GM23248 (cell line): ENCODE data around the gene NCOA4. TPM values are rescaled to one million over a fixed set of nuclear protein-coding genes. Genes with fewer than 3 reads are reported as not detected.

Source experiments
- DNase-seq: peaks from one replicate; pipeline ENCODE4 v3.0.0-alpha.2; 2015
- H2AFZ ChIP-seq: fragments of 200-600 bp; sonication (generic); 2 replicates; pipeline ENCODE4 v1.6.1; 2016; ENCODE audit warnings: antibody characterized with exemption
- H3F3A ChIP-seq: fragments of 200-600 bp; sonication (generic); 2 replicates; pipeline ENCODE4 v1.6.1; 2016; ENCODE audit warnings: mild to moderate bottlenecking, antibody characterized with exemption, mixed run types; ENCODE audit not compliant: insufficient read depth
- H3K27ac ChIP-seq: fragments of 200-600 bp; sonication (generic); 2 replicates; pipeline ENCODE4 v1.5.1; 2016; ENCODE audit warnings: mild to moderate bottlenecking
- H3K27me3 ChIP-seq: fragments of 200-600 bp; sonication (generic); replicated peaks from 2 replicates; pipeline ENCODE4 v1.6.1; 2016; ENCODE audit warnings: mild to moderate bottlenecking; ENCODE audit not compliant: insufficient read depth
- H3K36me3 ChIP-seq: fragments of 200-600 bp; sonication (generic); 2 replicates; pipeline ENCODE4 v1.6.1; 2016; ENCODE audit warnings: low read depth, mild to moderate bottlenecking
- H3K4me1 ChIP-seq: fragments of 200-600 bp; sonication (generic); 2 replicates; pipeline ENCODE4 v1.6.1; 2016; ENCODE audit warnings: mild to moderate bottlenecking; ENCODE audit not compliant: insufficient read depth
- H3K4me2 ChIP-seq: fragments of 200-600 bp; sonication (generic); one replicate; pipeline ENCODE4 v1.6.1; 2016; ENCODE audit warnings: mild to moderate bottlenecking; ENCODE audit not compliant: unreplicated experiment
- H3K4me3 ChIP-seq: fragments of 200-600 bp; sonication (generic); 2 replicates; pipeline ENCODE4 v1.5.1; 2016; ENCODE audit warnings: mild to moderate bottlenecking
- H3K79me2 ChIP-seq: fragments of 200-600 bp; sonication (generic); 2 replicates; pipeline ENCODE4 v1.6.1; 2016; ENCODE audit warnings: mild to moderate bottlenecking; ENCODE audit not compliant: insufficient read depth
- H3K9ac ChIP-seq: fragments of 200-600 bp; sonication (generic); 2 replicates; pipeline ENCODE4 v1.6.1; 2016; ENCODE audit warnings: mild to moderate bottlenecking
- H3K9me2 ChIP-seq: fragments of 200-600 bp; sonication (generic); 2 replicates; pipeline ENCODE4 v1.6.1; 2016; ENCODE audit warnings: mixed run types, mild to moderate bottlenecking, moderate library complexity; ENCODE audit not compliant: insufficient read depth
- H3K9me3 ChIP-seq: fragments of 200-600 bp; sonication (generic); one replicate; pipeline ENCODE4 v1.6.1; 2017; ENCODE audit warnings: low read depth
- H4K20me1 ChIP-seq: fragments of 200-600 bp; sonication (generic); 2 replicates; pipeline ENCODE4 v1.6.0; 2016; ENCODE audit not compliant: insufficient read depth
- EZH2 ChIP-seq: fragments of 200-600 bp; sonication (generic); IDR thresholded peaks from 2 replicates; pipeline ENCODE4 v1.6.1; 2018; ENCODE audit warnings: antibody characterized with exemption, mild to moderate bottlenecking; ENCODE audit not compliant: insufficient read depth, poor library complexity, severe bottlenecking
- EZH2phosphoT487 ChIP-seq: fragments of 200-600 bp; sonication (generic); IDR thresholded peaks from 2 replicates; pipeline ENCODE4 v1.6.1; 2018; ENCODE audit warnings: antibody characterized with exemption, moderate library complexity, mild to moderate bottlenecking, low read depth; ENCODE audit not compliant: insufficient read depth
- WGBS, 2 experiments: methylation state at CpG; one replicate each; pipeline ENCODE4 v1.1.6; 2015 to 2017; ENCODE audit warnings: low lambda C conversion rate in 2 of 2, low coverage in 1 of 2; ENCODE audit errors: missing lambda C conversion rate in 2 of 2; 5-methylcytosine and 5-hydroxymethylcytosine counted together
- in situ Hi-C: fragments of 300-500 bp; cut with MboI; formaldehyde crosslinking; loops from 2 replicates; pipeline ENCODE4 v1.15.0; 2020
- polyA plus RNA-seq: library from polyadenylated mRNA; unstranded; fragments of >200 nt; fragmentation: Nextera tagmentation; extraction: Ambion mirVana; gene quantifications from 2 replicates; pipeline ENCODE4 v1.2.1, GENCODE V29; 2016
- total RNA-seq: library from RNA; depleted of rRNA; stranded (reverse); fragments of >200 nt; shearing (Covaris generic); gene quantifications from 2 replicates; pipeline ENCODE4 v1.2.3, GENCODE V29; 2014

The NCOA4 gene
- total and polyA plus RNA-seq, 2 experiments from 2014 or later, result 112 to 164 TPM

GRCh38 chr10:46037107-46037825 lies 6.8 kb upstream of the NCOA4 start:
- in situ Hi-C loops, result no loop called here
- TF ChIP-seq EZH2phosphoT487, result no peak
- TF ChIP-seq EZH2, result no peak

GRCh38 chr10:46035923-46036849 lies 5.8 kb upstream of the NCOA4 start:
- H2AFZ ChIP-seq, result no peak overlapping the region
- no peak overlapping the region for H3K27ac ChIP-seq
- DNase-seq, result no peak
- no peaks in the 10 kb centered on the region for H3K9me2 ChIP-seq
- H3K4me3 ChIP-seq, result no peak overlapping the region
- in situ Hi-C loops, result no loop called here
- H3K4me2 ChIP-seq, result no peak overlapping the region
- no peaks in the 10 kb centered on the region for H3K36me3 ChIP-seq
- no peaks in the 10 kb centered on the region for H3K9me3 ChIP-seq
- H4K20me1 ChIP-seq, result no peaks in the 10 kb centered on the region
- 40 to 46% methylated on average over 8 of the region's 8 CpGs for WGBS, 2 experiments
- H3K27me3 ChIP-seq, result no peaks in the 10 kb centered on the region
- no peaks in the 10 kb centered on the region for H3K79me2 ChIP-seq
- TF ChIP-seq EZH2phosphoT487 (no peak), EZH2 (no peak)
- H3K9ac ChIP-seq, result no peak overlapping the region
- 0 out of 2 replicates have a peak, but pooled peaks cover 3% of the 10 kb centered on the region for H3K4me1 ChIP-seq
- H3F3A ChIP-seq, result no peaks in the 10 kb centered on the region

More at GRCh38 chr10:46037107-46037825, 6.8 kb upstream of the NCOA4 start:
- Histone ChIP-seq H3K36me3 (no peaks in the 10 kb centered on the region), H3F3A (no peaks in the 10 kb centered on the region), H2AFZ (no peak overlapping the region), H3K27ac (no peak overlapping the region), H3K9me3 (no peaks in the 10 kb centered on the region), H3K4me1 (0 out of 2 replicates have a peak, but pooled peaks cover 3% of the 10 kb centered on the region), H3K4me3 (no peak overlapping the region), H3K27me3 (peaks cover 9% of the 10 kb centered on the region), H3K4me2 (no peak overlapping the region), H3K9ac (no peak overlapping the region), H3K9me2 (no peaks in the 10 kb centered on the region), H4K20me1 (no peaks in the 10 kb centered on the region), H3K79me2 (no peaks in the 10 kb centered on the region)
- DNase-seq, result no peak
- 34 to 40% methylated on average over 8 of the region's 8 CpGs for WGBS, 2 experiments

- Histone ChIP-seq H3K4me2 (no peak overlapping the region), H3K27me3 (no peaks in the 10 kb centered on the region), H3K9me2 (no peaks in the 10 kb centered on the region), H4K20me1 (no peaks in the 10 kb centered on the region), H3K79me2 (peaks cover 18% of the 10 kb centered on the region), H3K27ac (0 out of 2 replicates have a peak overlapping the region, but pooled peaks have one; percentile 4), H2AFZ (peak overlapping the region; percentile 85), H3K9me3 (no peaks in the 10 kb centered on the region), H3F3A (peaks cover 11% of the 10 kb centered on the region), H3K9ac (no peak overlapping the region), H3K36me3 (no peaks in the 10 kb centered on the region), H3K4me3 (no peak overlapping the region), H3K4me1 (peaks cover 11% of the 10 kb centered on the region)
- in situ Hi-C loops, result no loop called here
- TF ChIP-seq EZH2phosphoT487 (no peak), EZH2 (no peak)
- DNase-seq, result peak; percentile 86
These were observed 3.2 kb upstream of the NCOA4 start for GRCh38 chr10:46033602-46034011.

DNA sequence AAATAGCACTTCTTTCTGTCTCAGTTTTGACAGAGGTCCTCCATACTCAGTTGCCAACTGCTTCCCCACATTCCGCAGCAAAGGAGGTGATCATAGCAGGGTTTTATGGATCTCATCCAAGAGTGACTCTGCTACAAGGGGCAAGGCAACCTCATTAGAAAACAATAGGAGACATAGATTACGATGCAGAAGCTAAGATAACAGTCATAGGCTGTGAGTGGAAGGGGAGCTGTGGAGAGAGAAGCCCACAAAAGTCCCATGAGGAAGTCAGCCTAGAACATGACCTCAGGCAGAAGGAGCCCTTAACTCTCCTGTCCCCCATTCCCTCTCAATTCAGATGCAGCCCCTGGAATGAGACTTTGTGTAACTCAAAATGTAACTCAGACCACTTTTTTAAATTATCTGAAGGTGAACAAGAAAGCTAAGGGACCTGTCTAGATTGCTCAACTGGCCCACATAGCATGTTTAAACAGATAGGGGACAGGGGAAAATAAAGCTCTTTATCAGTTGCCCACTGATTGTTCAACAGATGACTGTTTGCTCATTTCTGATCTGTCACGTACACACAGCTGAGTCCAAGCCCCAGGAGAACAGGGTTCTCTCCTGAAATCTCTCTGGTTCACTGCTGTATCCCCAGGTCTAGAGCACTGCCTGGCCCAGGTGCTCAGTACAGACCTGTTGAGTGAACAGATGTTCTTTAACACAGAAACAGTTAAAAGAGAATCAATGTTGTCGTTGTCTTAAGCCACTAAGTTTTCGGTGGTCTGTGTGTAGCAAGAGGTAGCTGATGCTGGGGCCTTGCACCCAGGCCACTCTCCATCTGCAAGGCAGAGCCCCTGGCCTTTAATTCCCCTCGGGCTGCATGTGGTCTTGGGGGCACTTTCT lies 1.5 kb upstream of the NCOA4 start:
- 73 to 78% methylated on average over 6 of the region's 6 CpGs for WGBS, 2 experiments
- Histone ChIP-seq H3K4me3 (no peak overlapping the region), H3K36me3 (no peaks in the 10 kb centered on the region), H3K79me2 (peaks cover 35% of the 10 kb centered on the region), H3K9ac (no peak overlapping the region), H3K9me2 (no peaks in the 10 kb centered on the region), H3K27ac (no peak overlapping the region), H3F3A (peaks cover 11% of the 10 kb centered on the region), H2AFZ (peak overlapping the region; percentile 100; the same call in 1 of the 2 replicates), H3K27me3 (no peaks in the 10 kb centered on the region), H3K4me2 (no peak overlapping the region), H3K9me3 (no peaks in the 10 kb centered on the region), H4K20me1 (peaks cover 11% of the 10 kb centered on the region), H3K4me1 (peaks cover 22% of the 10 kb centered on the region)
- DNase-seq, result no peak
- TF ChIP-seq EZH2 (no peak), EZH2phosphoT487 (no peak)
- in situ Hi-C loops, result no loop called here
